NCI-H1105 treated with DMSO at 0.1 percent for 48 hours (cell line): ENCODE measurements around the gene TDRD12.
"Not testable (repeated sequence)": the region's sequence is repeated elsewhere in the genome, so short reads cannot be mapped to it uniquely, and the experiment has no call there.

Source experiments
- DNase-seq: peaks from one replicate; lab custom pipeline; 2025; lab: John Stamatoyannopoulos, UW

The TDRD12 gene

DNA sequence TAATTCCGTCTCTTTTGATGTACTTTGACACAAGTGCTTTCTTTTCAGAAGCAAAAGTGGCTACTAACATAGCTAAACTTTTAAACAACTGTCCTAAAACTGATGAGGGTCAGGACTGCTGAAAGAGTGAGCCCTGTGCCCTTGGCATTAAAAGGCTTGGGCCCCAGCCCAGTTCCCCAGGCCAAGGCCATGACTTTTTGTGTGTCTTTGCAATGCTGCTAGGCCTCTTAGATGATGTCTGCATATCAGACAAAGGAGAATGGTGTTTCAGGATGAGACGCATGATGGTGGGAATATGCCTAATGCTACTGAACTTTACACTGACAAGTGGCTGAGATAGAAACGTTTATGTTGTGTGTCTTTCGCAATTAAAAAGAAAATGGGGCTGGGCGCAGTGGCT lies 112.0 kb downstream of the TDRD12 start:
- no peak for DNase-seq

DNA sequence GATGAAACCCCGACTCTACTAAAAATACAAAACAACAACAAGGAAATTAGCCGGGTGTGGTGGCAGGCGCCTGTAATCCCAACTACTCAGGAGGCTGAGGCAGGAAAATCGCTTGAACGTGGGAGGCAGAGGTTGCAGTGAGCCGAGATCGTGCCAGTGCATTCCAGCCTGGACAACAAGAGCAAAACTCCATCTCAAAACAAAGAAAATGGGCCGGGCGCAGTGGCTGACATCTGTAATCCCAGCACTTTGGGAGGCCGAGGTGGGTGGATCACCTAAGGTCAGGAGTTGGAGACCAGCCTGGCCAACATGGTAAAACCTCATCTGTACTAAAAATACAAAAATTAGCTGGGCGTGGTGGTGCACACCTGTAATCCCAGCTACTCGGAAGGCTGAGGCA lies 112.5 kb downstream of the TDRD12 start:
- not testable (repeated sequence) for DNase-seq

DNA sequence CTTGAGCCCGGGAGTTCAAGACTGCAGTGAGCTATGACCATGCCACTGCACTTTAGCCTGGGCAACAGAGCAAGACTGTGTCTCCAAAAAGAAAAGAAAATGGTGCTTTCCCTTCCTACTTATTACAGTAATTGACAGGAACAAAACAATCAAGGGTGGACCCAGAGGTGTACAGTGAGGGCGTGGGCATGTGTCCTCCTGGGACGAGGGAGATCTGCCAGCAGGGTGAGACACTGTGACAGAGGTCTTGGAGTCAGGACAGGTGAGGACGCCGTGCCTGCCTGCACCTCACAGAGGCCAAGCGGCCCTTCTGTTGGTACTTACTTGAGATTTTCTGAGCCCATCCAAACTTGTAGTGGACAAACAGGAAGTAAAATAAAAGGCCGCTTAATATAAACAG lies 113.3 kb downstream of the TDRD12 start:
- not testable (repeated sequence) for DNase-seq

DNA sequence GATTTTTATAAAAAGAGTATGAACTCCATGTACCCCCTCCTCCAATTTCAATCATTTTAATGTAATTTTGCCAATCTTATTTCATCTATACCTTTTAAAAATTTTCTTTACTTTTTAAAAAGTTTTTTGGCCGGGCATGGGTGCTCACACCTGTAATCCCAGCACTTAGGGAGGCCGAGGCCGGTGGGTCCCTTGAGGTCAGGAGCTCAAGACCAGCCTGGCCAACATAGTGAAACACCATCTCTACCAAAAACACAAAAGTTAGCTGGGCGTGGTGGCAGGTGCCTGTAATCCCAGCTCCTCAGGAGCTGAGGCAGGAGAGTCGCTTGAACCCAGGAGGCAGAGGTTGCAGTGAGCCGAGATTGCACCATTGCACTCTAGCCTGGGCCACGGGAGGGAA lies 113.8 kb downstream of the TDRD12 start:
- not testable (repeated sequence) for DNase-seq

DNA sequence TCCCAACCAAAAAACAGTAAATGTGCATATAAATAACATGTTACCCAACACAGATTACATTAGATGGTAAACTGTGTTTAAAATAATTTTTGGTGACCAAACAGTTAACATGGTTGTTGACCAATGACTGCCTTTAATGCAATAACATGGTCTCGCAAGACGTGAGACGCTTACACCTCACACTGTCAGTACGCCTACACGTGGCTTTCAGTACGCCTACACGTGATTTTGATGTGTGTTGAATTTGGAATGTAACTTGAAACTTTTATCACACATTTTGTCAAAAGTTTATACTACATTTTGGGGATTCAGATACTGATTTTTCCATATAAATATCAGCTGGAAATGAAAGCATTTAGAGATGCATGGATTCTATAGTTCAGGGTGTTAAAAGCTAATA lies 118.0 kb downstream of the TDRD12 start:
- DNase-seq = no peak

DNA sequence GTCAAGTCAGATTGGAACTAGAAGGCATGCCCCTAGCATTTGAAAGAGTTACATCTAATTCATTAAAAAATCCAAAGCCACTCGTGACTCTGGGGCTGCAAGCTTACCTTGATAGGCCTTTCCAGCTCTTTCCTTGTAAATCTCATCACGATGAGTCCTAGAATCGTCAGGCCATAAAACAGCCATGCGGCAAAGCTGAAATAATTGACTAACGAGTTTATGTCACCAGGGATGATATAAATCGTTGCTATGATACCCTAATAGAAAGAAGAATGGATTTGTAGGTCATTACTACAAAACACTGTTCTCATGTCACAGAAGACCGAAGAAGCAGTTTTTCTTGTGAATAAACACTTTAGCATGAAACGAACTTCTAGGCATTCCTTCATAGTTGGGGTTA lies 122.5 kb downstream of the TDRD12 start:
- no peak for DNase-seq

DNA sequence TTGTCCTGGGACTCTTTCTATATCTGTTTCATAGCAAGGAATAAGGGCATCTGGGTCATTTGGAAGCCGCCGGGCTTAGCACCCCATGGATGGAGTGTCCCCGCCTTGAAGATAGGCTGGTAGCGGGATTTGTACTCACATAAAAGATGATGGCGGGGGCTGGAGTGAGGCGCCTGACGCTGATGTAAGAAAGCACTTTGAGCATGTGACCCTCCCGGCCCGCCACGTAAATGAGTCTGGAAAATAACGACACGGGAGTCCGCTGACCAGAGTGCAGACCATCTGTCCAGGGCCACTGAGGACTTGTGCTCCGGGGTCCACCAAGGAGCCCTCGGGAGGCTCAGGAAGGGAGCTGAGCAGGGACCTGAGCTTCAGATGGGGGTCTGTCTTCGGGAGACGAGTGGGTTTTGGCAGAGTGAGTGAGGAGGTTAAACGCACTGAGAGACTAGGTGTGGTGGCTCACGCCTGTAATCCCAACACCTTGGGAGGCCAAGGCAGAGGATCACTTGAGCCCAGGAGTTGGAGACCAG lies 124.2 kb downstream of the TDRD12 start:
- no peak for DNase-seq

DNA sequence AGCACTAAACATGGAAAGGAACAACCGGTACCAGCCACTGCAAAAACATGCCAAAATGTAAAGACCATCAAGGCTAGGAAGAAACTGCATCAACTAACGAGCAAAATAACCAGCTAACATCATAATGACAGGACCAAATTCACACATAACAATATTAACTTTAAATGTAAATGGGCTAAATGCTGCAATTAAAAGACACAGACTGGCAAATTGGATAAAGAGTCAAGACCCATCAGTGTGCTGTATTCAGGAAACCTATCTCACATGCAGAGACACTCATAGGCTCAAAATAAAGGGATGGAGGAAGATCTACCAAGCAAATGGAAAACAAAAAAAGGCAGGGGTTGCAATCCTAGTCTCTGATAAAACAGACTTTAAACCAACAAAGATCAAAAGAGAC lies 128.5 kb downstream of the TDRD12 start:
- not testable (repeated sequence) for DNase-seq

DNA sequence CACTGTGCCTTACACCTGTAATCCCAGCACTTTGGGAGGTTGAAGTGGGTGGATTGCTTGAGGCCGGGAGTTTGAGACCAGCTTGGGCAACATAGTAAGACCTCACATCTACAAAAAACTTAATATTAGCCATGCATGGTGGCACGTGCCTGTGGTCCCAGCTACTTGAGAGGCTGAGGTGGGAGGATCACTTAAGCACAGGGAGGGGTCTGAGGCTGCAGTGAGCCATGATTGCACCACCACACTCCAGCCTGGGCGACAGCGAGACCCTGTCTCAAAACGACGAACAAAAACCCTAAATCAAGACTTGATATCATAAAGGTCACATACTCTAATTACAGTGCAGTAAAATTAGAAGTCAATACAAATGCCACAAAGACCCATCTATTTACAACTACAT lies 132.6 kb downstream of the TDRD12 start:
- DNase-seq = no peak

DNA sequence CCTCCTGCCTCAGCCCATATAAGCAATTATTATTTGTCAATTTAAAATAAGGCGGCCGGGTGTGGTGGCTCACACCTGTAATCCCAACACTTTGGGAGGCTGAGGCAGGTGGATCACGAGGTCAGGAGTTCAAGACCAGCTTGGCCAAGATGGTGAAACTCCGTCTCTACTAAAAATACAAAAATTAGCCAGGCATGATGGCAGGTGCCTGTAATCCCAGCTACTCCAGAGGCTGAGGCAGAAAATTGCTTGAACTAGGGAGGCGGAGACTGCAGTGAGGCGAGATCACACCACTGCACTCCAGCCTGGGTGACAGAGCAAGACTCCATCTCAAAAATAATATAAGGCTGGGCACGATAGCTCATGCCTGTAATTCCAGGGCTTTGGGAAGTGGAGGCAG lies 137.3 kb downstream of the TDRD12 start:
- not testable (repeated sequence) for DNase-seq

DNA sequence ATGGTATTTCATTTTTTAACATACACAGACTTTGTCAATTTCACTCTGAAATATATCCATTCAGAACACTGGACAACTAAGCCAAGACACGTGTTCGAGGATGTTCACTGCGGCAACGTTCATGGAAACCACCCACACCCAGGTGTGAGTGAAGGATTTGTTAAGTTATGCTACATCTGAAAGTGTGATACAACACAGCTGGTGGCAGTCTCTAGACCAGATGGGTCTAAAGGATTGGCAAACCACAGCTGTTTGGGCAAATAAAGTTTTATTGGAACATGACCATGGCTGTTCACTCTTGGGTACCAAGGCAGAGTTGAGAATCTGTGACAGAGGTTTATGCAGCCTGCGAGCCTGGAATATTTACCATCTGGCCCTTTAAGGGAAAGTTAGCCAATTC lies 138.0 kb downstream of the TDRD12 start:
- no peak for DNase-seq

DNA sequence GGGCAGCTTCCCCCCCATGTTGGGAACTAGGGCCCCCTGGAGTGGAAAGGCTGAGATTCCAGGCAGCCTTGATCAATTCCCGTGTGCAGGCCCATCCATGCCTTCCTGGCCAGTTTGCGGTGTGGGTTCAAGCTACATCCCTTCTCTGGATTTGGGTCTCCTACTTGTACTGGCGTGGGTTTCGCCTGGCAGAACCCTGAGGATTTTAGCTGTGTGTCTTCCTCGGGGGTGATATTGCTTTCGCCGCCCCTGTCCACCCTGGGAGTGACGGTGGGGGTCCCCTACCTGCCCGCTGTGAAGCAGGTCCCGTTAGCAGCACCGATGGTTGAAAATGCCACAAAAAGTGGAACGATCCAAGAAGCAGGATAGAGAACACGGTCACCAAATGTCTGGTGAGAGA lies 138.6 kb downstream of the TDRD12 start:
- DNase-seq = no peak

DNA sequence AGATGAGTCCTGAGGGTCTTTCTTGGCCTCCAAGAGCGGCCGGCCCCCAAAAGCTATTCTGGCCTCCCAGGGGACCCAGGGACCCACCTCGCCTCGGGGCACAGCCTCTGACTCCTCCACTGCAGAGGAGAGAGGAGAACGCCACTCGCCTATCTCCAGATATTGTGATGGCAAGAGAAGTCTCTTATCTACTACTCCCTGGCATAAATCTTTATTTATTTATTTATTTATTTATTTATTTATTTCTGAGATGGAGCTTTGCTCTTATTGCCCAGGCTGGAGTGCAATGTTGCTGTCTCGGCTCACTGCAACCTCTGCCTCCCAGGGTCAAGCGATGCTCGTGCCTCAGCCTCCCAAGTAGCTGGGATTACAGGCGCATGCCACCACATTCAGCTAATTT lies 139.0 kb downstream of the TDRD12 start:
- no peak for DNase-seq

DNA sequence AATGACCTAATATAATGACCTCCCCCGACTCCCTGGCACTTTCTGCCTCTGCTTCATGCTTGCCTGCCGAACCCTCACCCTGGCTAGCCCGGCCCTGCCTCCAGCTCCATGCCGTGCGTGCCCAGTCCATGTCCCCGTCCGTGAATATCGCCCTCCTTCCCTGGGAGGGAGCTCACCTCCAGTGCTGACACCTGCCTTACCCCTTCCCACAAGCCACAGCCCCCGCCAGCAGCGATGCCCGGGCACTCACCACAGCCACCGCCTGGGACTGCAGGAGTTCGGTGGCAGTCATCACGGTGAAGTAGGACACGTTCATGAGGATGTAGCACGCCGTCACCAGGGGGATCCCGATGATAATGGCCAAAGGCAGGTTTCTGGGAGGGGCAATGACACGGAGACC lies 140.0 kb downstream of the TDRD12 start:
- DNase-seq = no peak

DNA sequence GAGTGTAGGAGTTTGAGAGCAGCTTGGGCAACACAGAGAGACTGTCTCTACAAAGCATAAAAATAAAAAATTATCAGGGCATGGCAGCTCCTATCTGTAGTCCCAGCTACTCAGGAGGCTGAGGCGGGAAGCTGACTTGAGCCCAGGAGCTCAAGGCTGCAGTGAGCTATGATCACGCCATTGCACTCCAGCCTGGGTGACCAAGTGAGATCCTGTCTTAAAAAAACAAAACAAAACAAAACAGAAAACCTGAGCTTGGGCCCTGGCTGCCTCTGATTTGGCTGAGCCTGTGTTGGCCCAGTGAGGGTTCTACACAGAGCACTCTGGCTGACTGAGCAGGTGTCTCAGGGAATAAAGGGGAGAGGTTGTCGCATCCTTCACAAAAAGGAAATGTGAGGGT lies 142.0 kb downstream of the TDRD12 start:
- DNase-seq = no peak

DNA sequence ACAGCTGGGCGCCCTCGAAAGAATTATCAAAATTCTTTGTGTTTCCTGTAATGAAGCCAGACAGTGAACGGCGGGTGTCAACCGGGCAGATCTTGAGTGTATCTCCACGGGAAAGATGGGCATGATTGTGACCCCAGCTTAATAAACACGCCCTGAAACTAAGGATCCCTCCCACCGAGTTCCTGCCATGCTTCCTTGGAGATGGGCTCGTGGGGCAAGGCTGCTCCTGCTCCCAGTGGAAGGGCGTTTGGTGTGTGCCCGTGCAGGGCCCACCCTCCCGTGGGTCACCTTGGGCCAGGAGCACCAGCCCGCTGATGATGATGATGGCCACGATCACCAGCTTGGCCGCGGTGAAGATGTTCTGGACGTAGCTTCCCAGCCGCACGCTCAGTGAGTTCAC lies 142.6 kb downstream of the TDRD12 start:
- DNase-seq = no peak

DNA sequence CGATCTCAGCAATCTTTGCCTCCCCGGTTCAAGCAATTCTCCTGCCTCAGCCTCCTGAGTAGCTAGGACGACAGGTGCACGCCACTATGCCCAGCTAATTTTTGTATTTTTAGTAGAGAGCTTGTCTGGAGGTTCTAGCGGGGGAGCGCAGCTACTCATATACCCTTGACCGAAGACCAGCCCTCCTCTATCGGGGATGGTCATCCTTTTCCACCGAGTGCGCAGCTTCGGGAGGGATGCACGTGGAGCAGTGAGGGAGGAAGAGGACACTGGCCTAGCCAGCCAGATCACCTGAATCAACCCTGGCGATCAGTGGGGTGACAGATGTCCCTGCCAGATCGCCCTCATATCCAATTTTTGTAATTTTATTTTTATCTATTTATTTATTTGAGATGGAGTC lies 143.2 kb downstream of the TDRD12 start:
- no peak for DNase-seq

DNA sequence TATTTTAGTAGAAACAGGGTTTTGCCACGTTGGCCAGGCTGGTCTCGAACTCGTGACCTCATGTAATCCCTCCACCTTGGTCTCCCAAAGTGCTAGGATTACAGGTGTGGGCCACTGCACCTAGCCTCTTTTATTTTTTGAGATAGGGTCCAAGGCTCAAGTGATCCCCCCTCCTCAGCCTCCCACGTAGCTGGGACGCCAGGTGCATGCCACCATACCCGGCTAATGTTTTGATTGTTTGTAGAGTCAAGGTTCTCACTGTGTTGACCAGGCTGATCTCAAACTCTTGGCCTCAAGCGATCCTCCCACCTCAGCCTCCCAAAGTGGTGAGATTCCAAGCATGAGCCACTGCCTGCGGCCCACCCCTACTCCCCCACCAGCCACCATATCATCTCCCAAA lies 143.7 kb downstream of the TDRD12 start:
- DNase-seq = no peak

DNA sequence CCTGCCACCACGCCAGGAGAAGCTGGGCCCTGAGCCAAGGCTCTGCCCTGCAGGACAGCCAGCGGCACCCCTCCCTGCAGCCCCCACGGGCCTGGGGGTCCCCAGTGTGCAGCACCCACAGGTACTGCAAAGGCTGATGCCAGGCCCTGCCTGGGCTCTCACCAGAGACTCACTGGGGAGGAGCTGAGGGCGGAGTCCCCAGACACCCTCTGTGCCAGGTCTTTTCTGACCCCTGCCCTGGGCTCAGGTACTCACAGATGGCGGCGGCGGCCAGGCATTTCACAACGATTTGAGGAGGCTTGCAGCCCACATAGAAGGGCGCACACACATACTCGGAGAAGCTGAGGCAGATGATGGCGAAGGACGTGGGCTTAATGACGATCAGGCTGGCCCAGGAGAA lies 144.3 kb downstream of the TDRD12 start:
- no peak for DNase-seq

DNA sequence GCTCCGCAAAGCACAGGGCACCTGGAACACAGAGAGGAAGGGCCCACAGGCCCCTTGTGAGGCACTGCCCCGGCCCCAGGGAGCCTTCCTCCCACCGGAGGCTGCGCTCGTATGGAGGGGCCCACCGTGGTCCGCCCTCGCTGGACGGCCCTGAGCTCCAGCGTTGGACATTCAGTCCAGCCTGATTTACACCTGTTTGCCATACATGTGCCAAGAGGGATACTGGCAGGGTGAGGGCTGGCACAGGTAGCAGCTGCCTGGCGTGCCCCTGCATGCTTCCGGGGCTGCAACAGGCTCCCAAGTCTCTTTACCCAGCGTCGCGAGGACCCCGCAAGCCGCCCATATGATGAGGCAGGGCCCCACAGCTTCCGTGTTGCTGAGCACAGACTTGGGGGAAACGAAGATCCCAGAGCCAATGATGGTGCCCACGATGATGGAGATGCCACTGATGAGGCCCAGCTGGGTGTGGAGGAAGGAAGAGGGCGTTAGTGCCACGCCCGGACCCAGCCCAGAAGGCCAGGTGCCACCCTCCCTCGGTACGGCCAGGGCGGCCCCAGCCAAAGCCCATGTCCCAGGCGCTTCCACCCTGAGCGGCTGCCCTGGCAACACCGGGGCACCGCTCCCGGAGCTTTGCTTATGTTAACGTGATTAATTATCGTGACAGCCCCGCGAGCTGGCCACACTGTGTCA lies 144.9 kb downstream of the TDRD12 start:
- no peak for DNase-seq

DNA sequence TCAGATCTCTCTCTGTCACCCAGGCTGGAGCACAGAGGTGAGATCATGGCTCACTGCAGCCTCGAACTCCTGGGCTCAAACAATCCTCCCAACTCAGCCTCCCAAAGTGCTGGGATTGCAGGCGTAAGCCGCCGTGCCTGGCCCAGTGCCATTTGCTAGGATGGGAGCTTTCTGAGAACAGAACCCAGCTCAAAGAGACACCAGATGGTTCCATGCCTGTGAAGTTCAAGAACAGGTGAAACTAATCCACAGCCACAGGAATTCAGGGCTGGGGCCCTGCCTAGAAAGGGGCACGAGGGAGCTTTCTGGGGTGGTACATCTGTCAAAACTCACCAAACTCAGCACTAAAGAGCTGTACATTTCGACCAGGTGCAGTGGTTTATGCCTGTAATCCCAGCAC lies 145.8 kb downstream of the TDRD12 start:
- DNase-seq = no peak

DNA sequence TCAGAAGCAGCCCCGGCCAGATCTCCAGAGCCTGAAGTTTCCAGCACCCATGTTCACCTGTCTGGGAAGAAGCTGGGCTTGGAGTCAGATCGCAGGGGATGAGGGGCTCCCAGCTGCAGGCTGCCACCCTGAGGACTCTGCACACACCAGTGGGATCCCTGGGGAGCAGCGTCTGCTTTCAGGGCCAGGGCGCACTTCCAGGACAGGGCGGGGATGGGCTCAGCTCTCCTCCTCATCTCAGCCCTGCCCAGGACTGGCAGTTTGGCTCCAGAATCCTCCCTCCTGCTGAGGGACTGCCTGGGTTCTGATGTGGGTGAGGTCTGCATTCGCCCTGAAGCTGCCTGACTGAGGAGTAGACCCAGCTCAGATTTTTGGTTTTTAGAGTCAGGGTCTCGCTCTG lies 146.5 kb downstream of the TDRD12 start:
- DNase-seq = no peak

DNA sequence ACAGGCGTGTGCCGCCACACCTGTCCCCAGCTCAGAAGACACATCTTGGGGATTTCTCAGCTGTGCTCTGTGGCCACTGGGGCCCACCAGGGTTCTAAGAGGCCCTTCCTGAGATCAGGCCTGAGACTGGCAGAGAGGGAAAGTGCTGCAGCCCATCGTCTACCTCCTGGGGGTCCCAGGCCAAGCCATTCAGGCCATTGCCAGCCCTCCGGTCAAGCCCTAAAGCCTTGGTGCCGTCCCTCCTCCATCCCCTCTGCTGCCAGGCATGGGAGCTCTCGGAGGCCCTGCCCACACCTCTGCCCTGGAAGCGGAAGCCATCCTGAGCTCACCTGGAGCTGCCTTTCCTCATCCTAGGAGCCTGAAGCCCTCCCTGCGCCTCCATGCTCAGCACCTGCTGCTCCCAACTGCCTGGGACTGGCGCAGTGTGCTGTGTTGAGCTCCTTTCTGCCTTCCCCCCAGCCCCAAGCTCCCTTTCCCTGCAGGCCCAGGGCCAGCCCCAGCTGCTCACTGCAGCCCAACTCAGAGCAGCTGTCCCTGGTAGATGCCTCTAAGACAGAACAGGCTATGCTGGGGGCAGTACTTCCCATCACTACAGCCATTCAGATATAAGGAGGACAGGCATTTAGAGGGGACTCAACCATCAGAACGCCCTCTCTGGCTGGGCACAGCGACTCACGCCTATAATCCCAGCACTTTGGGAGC lies 147.1 kb downstream of the TDRD12 start:
- DNase-seq = no peak

DNA sequence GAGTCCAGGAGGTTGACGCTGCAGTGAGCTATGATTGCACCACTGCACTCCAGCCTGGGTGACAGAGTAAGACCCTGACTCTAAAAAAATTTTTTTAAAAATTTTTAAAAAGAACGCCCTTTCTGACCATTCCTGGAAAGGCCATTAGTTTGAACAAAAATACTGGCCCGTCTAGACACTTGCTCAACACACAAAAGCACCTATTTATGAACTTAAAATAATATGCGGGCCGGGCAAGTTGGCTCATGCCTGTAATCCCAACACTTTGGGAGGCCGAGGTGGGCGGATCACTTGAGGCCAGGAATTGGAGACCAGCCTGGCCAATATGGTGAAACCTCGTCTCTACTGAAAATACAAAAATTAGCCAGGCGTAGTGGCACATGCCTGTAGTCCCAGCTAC lies 147.9 kb downstream of the TDRD12 start:
- not testable (repeated sequence) for DNase-seq
